ENCODE data around the gene SNPH. TPM values are rescaled to one million over a fixed set of nuclear protein-coding genes. Genes with fewer than 3 reads are reported as not detected.

The SNPH gene
- total RNA-seq, 1 donor from 2014 or later, result 7.8 TPM

- intact Hi-C loops (cut with micrococcal nuclease), result no loop called here
- ATAC-seq (no peak), DNase-seq (no peak)
These were observed 17.7 kb downstream of the SNPH start for GRCh38 chr20:1283522-1284510.

GRCh38 chr20:1286267-1287024, 20.4 kb downstream of the SNPH start:
- no peak for DNase-seq
- intact Hi-C loops (cut with micrococcal nuclease), result no loop called here
- no peak for ATAC-seq

- DNase-seq (no peak), ATAC-seq (no peak)
- intact Hi-C loops (cut with micrococcal nuclease), result no loop called here
These were observed 21.2 kb downstream of the SNPH start for GRCh38 chr20:1287306-1287705.

GRCh38 chr20:1287787-1288569, 21.9 kb downstream of the SNPH start:
- DNase-seq (peak; percentile 45), ATAC-seq (peak; percentile 77)
- intact Hi-C loops (cut with micrococcal nuclease), result no loop called here

- ATAC-seq (no peak), DNase-seq (no peak)
- intact Hi-C loops (cut with micrococcal nuclease), result no loop called here
These were observed 25.2 kb downstream of the SNPH start for GRCh38 chr20:1291191-1291741.

- no peak for DNase-seq
- no peak for ATAC-seq
- intact Hi-C loops (cut with micrococcal nuclease), result no loop called here
These were observed 26.5 kb downstream of the SNPH start for GRCh38 chr20:1292620-1293019.

GRCh38 chr20:1293641-1294379, 27.7 kb downstream of the SNPH start:
- DNase-seq (no peak), ATAC-seq (no peak)
- intact Hi-C loops (cut with micrococcal nuclease), result no loop called here

- intact Hi-C loops (cut with micrococcal nuclease), result no loop called here
- DNase-seq (no peak), ATAC-seq (no peak)
These were observed 28.4 kb downstream of the SNPH start for GRCh38 chr20:1294497-1294896.

- DNase-seq, result no peak
- intact Hi-C loops (cut with micrococcal nuclease), result no loop called here
- ATAC-seq, result no peak
These were observed 29.3 kb downstream of the SNPH start for GRCh38 chr20:1295276-1295930.

DNA sequence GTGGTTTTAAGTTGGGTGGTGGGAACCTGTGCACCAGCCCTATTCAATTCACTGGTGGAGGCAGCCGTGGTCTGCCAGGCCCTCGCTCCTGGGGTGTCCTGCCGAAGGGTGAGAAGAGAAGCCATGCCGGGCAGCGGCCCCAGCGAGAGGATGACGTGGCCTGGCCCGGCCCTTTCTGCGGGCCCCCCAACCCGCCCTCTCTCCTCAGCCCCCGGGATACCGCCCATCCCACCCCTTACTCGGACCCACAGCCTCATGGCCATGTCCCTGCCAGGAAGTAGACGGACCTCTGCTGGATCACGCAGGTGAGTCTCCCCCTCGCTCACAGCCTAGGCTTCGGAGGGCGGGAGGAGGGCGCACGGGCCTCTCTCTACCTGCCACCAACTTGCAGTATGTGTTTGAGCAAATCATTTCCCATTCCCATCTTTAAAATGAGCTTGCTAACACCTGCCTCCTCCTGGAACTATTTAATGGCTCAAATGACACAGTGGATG, 30.1 kb downstream of the SNPH start:
- no peak for ATAC-seq
- no peak for DNase-seq
- intact Hi-C loops (cut with micrococcal nuclease), result no loop called here

GRCh38 chr20:1296922-1297321, 30.8 kb downstream of the SNPH start:
- ATAC-seq, result no peak
- DNase-seq, result no peak
- intact Hi-C loops (cut with micrococcal nuclease), result no loop called here

DNA sequence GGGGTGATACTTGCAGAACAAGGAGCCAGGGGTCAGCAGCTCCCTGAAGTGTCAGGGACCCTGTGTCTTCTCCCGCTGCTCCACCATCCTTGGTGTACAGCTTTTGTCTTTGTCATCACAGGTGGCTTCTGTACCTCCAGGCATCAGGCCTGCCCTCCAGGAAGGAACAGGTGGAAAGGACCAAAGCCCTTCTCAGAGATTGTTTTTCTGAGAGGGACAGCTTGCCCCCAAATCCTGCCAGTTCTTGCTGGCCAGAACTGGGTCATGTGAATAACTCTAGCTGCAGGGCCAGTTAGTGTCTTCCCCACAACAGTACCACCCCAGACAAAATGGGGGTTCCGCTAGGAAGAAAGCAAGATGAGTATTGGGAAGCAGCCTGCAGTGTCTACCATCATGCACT, 31.4 kb downstream of the SNPH start:
- ATAC-seq (no peak), DNase-seq (no peak)
- intact Hi-C loops (cut with micrococcal nuclease), result no loop called here

DNA sequence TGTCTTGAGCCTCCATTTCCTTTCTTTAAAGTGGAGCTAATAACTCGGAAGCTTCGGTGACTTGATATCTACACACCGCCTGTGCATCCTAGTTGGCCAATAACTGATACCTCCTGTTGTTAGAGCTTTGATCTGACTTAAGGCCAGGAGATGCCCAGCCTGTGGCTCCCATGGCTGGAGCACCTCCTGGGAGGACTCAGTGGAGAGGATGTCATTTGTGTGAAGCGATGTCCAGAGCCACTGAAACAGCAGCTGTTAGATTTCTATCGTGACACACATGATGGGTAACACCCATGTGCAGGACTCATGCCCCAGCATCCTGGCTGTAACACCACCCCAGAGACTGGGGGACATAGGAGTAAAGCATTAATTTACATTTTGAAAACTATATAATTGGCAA, 32.1 kb downstream of the SNPH start:
- intact Hi-C loops (cut with micrococcal nuclease), result no loop called here
- ATAC-seq, result no peak

GRCh38 chr20:1298888-1299511, 32.9 kb downstream of the SNPH start:
- ATAC-seq (no peak), DNase-seq (no peak)
- intact Hi-C loops (cut with micrococcal nuclease), result no loop called here

More for the DNA sequence above, 32.1 kb downstream of the SNPH start:
- DNase-seq, result no peak

DNA sequence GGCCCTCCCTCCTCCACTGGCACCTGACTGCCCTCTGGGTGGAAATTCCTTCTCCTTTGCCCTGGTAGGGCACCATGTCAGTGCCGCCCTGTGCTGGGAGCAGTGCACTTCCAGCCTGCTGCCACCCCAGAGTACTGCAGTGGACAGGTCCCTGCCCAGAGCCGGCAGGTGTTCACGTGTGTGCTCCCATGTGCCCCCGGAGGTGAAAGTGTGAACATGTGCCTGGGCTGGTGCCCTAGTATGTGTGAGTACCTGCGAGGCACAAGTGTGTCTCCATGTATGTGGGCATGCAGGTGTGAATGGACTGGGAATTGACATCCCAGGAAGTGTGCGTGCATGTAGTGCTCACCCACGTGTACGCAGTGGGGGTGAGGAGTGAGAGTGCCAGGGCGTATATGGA, 33.4 kb downstream of the SNPH start:
- no peak for ATAC-seq
- intact Hi-C loops (cut with micrococcal nuclease), result no loop called here
- DNase-seq, result no peak

DNA sequence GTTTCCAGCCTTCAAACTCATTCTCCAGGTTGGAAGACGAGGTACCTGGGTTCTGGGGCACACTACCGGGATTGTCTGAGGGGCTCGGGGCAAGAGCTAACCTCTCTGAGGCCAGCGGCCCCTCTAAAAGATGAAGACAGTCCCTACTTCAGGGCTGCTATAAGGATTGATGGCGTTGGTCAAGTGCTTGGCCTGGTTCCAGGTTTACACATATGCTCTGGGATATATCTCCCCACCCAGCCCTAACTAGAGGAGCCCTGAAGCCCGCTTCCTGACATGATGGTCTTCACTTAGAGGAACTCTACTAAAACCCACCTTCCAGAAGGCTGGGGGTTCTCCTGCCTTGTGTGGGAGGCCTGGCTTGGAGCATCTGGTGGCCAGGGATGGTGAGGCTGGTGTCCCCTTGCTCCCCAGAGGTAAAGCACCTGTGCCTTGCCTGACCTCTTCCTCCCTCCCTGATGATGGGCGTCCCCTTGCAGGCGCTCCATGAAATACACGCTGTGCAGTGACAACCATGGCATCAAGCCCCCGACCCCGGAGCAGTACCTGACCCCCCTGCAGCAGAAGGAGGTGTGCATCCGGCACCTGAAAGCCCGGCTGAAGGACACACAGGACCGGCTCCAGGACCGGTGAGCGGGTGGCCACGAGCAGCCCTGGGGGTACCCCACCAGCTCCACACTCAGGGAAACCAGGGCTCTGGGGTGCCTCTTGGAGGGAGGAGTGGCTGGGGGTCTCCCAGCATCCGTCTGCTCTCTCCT, 34.2 kb downstream of the SNPH start:
- intact Hi-C loops (cut with micrococcal nuclease), result no loop called here
- DNase-seq (no peak), ATAC-seq (no peak)

- ATAC-seq, result no peak
These were observed 35.0 kb downstream of the SNPH start for GRCh38 chr20:1301031-1301529.

More at GRCh38 chr20:1301031-1301529, 35.0 kb downstream of the SNPH start:
- intact Hi-C loops (cut with micrococcal nuclease), result no loop called here
- DNase-seq, result no peak
